Measurements from ENCODE around the gene SUSD4. TPM values are rescaled to one million over a fixed set of nuclear protein-coding genes. Genes with fewer than 3 reads are reported as not detected.

The SUSD4 gene
- total RNA-seq, 1 experiment from 2014 or later, result 7.2 TPM

GRCh38 chr1:223299553-223299952, 64.4 kb downstream of the SUSD4 start:
- CTCF ChIA-PET, result no interaction called here
- no peaks in the 10 kb centered on the region for H3K36me3 Mint-ChIP-seq (ENCODE audit: insufficient read depth, unreplicated experiment)
- TF ChIP-seq, protein P1, sequence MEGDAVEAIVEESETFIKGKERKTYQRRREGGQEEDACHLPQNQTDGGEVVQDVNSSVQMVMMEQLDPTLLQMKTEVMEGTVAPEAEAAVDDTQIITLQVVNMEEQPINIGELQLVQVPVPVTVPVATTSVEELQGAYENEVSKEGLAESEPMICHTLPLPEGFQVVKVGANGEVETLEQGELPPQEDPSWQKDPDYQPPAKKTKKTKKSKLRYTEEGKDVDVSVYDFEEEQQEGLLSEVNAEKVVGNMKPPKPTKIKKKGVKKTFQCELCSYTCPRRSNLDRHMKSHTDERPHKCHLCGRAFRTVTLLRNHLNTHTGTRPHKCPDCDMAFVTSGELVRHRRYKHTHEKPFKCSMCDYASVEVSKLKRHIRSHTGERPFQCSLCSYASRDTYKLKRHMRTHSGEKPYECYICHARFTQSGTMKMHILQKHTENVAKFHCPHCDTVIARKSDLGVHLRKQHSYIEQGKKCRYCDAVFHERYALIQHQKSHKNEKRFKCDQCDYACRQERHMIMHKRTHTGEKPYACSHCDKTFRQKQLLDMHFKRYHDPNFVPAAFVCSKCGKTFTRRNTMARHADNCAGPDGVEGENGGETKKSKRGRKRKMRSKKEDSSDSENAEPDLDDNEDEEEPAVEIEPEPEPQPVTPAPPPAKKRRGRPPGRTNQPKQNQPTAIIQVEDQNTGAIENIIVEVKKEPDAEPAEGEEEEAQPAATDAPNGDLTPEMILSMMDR (IDR thresholded peaks at IDR 0.05; ENCODE audit: unreplicated experiment), result no peak
- no peaks in the 10 kb centered on the region for H3K4me1 Mint-ChIP-seq (ENCODE audit: low read depth, unreplicated experiment)
- intact Hi-C loops (cut with micrococcal nuclease; ENCODE audit: unreplicated experiment), result no loop called here
- H3K27ac Mint-ChIP-seq (ENCODE audit: unreplicated experiment), result no peak overlapping the region
- no peak for DNase-seq
- BruUV-seq (replicated peaks), result no TSS peak
- H3K27me3 Mint-ChIP-seq (ENCODE audit: unreplicated experiment), result no peaks in the 10 kb centered on the region
- no peaks in the 10 kb centered on the region for H3K9me3 Mint-ChIP-seq (ENCODE audit: low read depth, unreplicated experiment)
- H3K4me3 Mint-ChIP-seq (ENCODE audit: low read depth, unreplicated experiment), result no peak overlapping the region

DNA sequence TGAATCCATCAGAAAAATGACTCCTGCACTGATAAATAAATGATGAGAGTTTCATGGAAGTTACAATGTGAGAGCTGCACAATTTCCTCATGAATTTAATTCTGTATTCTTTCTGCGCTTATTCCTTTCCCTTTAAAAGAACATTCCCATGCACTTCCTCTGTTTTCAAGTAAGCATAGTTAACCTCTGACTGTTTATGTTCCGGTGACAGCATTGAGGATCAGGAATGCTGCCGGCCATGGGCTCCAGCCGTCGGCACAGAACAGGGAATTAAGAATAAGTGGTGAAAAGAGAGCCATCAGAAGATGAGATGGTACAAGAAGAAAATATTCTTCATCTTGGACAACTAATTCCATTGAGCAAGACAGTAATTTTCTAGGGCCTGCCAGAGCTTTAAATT, 65.3 kb downstream of the SUSD4 start:
- no peak for DNase-seq
- no peaks in the 10 kb centered on the region for H3K36me3 Mint-ChIP-seq (ENCODE audit: insufficient read depth, unreplicated experiment)
- no peaks in the 10 kb centered on the region for H3K9me3 Mint-ChIP-seq (ENCODE audit: low read depth, unreplicated experiment)
- TF ChIP-seq, protein P1 (IDR thresholded peaks at IDR 0.05; ENCODE audit: unreplicated experiment), result no peak
- no peak overlapping the region for H3K27ac Mint-ChIP-seq (ENCODE audit: unreplicated experiment)
- H3K27me3 Mint-ChIP-seq (ENCODE audit: unreplicated experiment), result peaks cover 4% of the 10 kb centered on the region
- H3K4me1 Mint-ChIP-seq (ENCODE audit: low read depth, unreplicated experiment), result no peaks in the 10 kb centered on the region
- CTCF ChIA-PET, result no interaction called here
- intact Hi-C loops (cut with micrococcal nuclease; ENCODE audit: unreplicated experiment), result no loop called here
- BruUV-seq (replicated peaks), result no TSS peak
- no peak overlapping the region for H3K4me3 Mint-ChIP-seq (ENCODE audit: low read depth, unreplicated experiment)

GRCh38 chr1:223297800-223298199, 66.2 kb downstream of the SUSD4 start:
- DNase-seq, result no peak
- intact Hi-C loops (cut with micrococcal nuclease; ENCODE audit: unreplicated experiment), result no loop called here
- no peak overlapping the region for H3K27ac Mint-ChIP-seq (ENCODE audit: unreplicated experiment)
- H3K4me3 Mint-ChIP-seq (ENCODE audit: low read depth, unreplicated experiment), result no peak overlapping the region
- no peaks in the 10 kb centered on the region for H3K4me1 Mint-ChIP-seq (ENCODE audit: low read depth, unreplicated experiment)
- H3K27me3 Mint-ChIP-seq (ENCODE audit: unreplicated experiment), result peaks cover 13% of the 10 kb centered on the region
- TF ChIP-seq, protein P1 (IDR thresholded peaks at IDR 0.05; ENCODE audit: unreplicated experiment), result no peak
- CTCF ChIA-PET, result no interaction called here
- no TSS peak for BruUV-seq (replicated peaks)
- no peaks in the 10 kb centered on the region for H3K9me3 Mint-ChIP-seq (ENCODE audit: low read depth, unreplicated experiment)
- no peaks in the 10 kb centered on the region for H3K36me3 Mint-ChIP-seq (ENCODE audit: insufficient read depth, unreplicated experiment)

GRCh38 chr1:223291796-223292195, 72.2 kb downstream of the SUSD4 start:
- CTCF ChIA-PET, result no interaction called here
- no peak for DNase-seq
- Mint-ChIP-seq H3K27ac (ENCODE audit: unreplicated experiment) (no peak overlapping the region), H3K4me3 (ENCODE audit: low read depth, unreplicated experiment) (no peak overlapping the region), H3K9me3 (ENCODE audit: low read depth, unreplicated experiment) (no peaks in the 10 kb centered on the region), H3K27me3 (ENCODE audit: unreplicated experiment) (peaks cover 20% of the 10 kb centered on the region), H3K36me3 (ENCODE audit: insufficient read depth, unreplicated experiment) (no peaks in the 10 kb centered on the region), H3K4me1 (ENCODE audit: low read depth, unreplicated experiment) (no peaks in the 10 kb centered on the region)
- BruUV-seq (replicated peaks), result no TSS peak
- TF ChIP-seq, protein P1 (IDR thresholded peaks at IDR 0.05; ENCODE audit: unreplicated experiment), result no peak
- intact Hi-C loops (cut with micrococcal nuclease; ENCODE audit: unreplicated experiment), result no loop called here

- Mint-ChIP-seq H3K4me3 (ENCODE audit: low read depth, unreplicated experiment) (no peak overlapping the region), H3K27ac (ENCODE audit: unreplicated experiment) (no peak overlapping the region), H3K4me1 (ENCODE audit: low read depth, unreplicated experiment) (no peaks in the 10 kb centered on the region), H3K36me3 (ENCODE audit: insufficient read depth, unreplicated experiment) (no peaks in the 10 kb centered on the region), H3K27me3 (ENCODE audit: unreplicated experiment) (peaks cover 20% of the 10 kb centered on the region), H3K9me3 (ENCODE audit: low read depth, unreplicated experiment) (peaks cover 2% of the 10 kb centered on the region)
- CTCF ChIA-PET, result no interaction called here
- BruUV-seq (replicated peaks), result no TSS peak
- no peak for DNase-seq
- TF ChIP-seq, protein P1 (IDR thresholded peaks at IDR 0.05; ENCODE audit: unreplicated experiment), result no peak
- intact Hi-C loops (cut with micrococcal nuclease; ENCODE audit: unreplicated experiment), result no loop called here
These were observed 73.6 kb downstream of the SUSD4 start for GRCh38 chr1:223290397-223290796.
